ENCODE measurements around the gene TFIP11.

DNA sequence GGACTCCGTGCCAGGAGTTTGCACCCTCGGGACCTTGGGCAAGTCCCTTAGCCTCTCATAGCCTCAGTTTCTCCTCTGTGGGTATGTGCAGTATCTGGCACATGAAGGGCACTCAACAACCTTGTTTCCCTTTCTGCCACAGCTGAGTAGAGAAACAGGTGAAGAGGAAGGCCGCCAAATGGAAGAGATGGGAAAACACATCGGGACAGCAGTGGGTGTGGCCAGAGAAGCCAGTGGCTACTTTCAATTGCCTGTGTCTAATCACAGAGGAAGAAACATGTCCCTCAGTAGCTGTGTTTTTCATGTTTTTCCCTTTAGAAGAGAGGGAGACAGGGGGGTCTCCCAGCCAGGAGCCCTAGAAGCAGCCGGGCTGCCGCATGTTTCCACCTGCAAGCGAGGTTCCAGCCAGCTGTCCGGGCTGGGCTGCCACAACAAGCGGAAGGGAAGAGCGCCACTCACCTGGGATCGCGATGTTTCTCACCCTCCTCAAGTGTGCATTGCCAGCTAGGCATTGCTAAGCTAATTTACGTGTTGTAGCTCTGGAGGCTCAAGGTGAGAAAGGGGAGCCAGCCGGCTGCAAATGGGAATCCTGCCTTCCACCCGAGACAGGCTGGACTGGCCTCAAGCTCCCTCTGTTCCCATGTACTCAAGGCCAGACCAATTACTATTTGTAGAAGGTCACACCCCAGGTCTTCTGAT is 66.5 kb downstream of the TFIP11 start:
- TF ChIP-seq POLR2A (IDR thresholded peaks at IDR 0.05; ENCODE audit: low read depth, low read length): no peak
- TF ChIP-seq POLR2AphosphoS5 (IDR thresholded peaks at IDR 0.05; ENCODE audit: low read depth, low read length): no peak
